AG08396 (cell line): ENCODE data around the gene TST.

Experiments
- DNase-seq: peaks from one replicate; pipeline ENCODE4 v3.0.0; 2012; ENCODE audit warnings: low spot score, mixed read lengths

TST gene

DNA sequence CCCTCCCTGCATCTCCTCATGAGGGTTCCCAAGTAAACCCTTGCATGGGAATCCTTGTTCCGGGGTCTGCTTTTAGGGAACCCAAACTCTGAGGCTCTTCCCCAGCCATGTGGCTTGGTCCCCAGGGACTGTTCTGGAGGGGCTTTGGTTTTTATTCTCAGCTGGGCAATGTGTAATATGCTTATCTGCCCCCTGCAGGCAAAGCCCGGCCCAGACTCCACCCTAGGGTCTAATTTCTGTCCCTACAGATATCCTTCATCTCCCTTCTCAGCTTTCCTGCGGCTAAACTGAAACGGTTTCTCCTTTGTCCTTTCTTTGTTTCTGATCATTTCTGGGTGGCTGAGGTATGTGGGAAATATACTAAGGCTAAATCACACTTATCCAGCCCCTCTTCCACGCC, 37.1 kb downstream of the TST start:
- DNase-seq: no peak

DNA sequence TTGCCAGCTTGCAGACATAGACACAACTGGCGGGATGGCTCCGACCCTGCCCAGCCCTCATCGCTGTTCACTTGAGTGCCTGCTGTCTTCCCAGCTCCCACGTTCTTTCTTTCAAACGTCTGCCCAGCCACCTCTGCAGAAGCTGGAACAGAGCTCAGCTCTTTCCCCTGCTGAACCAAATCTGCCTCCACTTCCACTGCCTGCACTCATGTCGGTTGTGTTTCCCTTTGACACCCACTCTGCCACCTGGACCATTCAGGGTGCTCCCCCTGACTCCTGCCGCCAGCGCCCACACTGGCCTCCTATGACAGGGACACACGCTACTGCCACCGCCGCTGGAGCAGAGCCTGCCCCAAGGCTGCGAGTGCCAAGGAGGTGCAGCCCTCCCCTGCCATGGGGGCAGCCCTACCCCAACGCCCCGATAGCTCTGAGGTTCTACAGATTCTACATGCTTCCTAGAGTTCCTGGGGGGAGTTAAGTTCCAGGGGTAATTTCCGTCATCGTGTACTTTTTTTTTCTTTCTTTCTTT, 37.9 kb downstream of the TST start:
- no peak for DNase-seq

DNA sequence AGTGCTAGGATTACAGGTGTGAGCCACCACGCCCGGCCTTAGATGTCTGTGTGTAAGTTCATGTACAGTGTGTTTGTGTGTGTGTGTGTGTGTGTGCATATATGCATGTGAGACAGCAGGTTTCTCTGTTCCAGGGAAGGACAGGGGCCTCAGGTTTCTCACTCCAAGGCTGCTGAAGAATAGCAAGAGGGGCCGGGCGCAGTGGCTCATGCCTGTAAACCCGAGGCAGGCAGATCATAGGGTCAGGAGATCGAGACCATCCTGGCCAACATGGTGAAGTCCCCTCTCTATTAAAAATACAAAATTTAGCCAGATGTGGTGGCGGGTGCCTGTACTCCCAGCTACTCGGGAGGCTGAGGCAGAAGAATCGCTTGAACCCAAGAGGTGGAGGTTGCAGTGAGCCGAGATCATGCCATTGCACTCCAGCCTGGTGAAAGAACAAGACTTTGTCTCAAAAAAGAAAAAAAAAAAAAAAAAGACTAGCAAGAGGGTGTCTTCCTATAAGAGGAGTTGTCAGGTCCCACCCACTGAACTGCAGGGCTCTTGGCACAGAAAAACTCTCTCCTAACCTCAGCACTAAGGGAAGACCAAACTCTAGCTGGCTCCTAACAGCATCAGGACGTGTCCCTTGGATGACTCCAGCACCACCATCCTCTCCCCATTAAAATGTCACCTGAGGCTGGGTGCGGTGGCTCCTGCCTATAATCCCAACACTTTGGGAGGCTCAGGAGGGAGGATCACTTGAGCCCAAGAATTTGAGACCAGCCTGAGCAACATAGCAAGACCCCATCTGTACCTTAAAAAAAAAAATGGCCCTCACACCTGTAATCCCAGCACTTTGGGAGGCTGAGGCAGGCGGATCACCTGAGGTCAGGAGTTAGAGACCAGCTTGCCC, 40.0 kb downstream of the TST start:
- no peak for DNase-seq

DNA sequence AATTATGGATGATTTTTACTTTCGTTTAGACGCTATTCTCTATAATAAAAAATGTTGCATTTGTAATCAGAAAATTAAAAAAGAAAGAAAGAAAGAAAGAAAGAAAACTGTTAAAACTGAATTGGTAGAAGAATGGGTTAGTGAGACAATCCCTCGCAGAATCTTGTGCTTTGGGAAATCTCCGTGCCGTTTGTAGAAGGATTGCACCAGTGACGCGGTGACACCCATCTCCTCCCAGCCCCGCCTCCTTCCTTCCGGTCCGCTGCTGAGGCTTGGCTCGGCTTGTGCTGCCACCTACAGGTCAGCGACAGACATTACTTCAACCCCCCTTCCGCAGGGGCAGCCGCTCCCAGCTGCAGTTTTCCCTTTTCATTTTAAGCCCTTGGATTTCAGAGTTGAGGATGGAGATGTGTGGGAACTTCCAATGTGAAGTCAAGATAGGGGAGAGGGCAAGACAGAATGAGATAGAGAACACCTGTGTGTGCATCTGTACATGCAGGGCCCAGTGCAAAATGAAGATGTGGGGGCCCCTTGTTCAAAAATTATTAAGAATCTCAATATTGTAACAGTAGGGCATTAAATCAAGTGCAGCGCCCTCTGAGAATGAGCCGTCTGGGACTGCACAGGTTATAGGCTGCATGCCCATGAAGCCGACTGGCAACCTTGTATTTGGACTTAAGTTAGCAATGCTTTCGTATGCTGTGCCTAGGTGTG, 41.1 kb downstream of the TST start:
- peak; percentile 94 for DNase-seq

DNA sequence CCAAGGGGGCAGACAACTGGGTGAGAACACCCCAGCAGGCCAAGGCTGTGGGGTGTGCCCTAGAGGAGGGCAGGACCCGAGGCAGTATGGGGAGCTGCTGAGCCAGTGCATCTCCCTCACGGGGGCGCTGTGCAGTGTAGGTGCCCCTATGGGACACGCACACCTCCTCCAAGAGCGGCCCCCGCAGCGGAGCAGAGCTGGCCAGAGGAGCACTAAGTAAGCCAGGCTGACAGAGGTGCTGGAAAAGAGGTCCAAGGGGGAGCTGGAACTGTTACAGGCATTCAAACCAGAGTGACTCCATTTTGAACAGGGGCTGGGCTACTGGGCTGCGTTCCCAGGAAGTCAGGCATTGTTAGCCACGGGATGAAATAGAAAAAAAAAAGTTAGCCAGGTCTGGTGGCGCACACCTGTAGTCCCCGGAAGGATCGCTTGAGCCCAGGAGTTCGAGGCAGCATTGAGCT, 41.8 kb downstream of the TST start:
- DNase-seq: no peak

DNA sequence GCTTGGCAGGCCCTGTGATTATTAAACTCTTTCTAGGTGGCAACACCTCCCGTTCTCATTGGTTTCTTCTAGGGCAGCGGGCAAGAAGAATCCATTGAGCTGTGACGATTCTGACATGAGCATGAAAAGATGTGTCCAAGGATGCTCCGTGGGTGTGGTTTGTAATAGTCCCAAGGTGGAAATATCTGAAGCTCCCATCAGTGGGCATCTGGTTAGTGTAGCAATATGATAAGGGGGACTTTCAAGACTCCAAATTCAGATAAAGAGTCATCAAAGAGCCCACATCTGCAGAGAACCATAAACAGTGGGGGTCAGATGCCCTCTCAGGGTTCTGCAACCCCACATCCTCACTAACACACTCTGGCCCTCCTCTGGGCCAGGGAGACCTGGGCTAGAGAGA, 42.6 kb downstream of the TST start:
- no peak for DNase-seq

DNA sequence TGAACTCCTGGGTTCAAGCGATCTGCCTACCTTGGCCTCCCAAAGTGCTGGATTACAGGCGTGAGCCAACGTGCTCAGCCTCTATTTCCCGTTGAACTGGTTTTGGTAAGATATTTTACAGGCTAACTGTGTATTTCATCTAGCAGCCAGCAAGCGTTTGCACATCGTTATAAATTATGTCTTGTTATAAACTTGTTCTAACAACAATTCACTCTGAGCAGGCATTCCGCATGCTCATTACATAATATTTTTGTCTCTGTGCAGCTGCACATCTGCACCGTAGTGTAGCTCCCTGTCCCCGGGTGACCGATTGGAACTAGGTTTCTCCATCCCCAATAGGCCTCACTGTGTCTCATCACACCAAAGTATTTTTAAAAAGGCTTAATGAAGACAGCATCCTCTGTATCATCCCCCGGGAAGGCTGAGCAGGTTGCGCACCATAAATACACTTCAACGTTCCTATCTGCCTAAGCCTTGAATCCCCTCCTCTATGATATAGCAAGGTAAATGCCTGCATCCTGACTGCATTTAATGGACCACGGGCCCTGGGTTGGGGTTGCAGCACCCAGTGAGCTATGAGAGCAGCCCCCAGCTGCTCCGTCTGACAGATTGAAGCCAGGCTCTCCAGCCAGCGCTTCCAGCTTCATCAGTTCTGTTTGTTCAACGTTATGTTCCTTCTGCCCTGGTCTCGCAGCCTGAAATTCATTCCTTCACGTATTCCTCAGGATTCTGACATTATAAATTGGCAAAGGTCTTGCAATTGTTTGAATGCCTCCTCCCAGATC, 47.7 kb downstream of the TST start:
- DNase-seq: no peak

DNA sequence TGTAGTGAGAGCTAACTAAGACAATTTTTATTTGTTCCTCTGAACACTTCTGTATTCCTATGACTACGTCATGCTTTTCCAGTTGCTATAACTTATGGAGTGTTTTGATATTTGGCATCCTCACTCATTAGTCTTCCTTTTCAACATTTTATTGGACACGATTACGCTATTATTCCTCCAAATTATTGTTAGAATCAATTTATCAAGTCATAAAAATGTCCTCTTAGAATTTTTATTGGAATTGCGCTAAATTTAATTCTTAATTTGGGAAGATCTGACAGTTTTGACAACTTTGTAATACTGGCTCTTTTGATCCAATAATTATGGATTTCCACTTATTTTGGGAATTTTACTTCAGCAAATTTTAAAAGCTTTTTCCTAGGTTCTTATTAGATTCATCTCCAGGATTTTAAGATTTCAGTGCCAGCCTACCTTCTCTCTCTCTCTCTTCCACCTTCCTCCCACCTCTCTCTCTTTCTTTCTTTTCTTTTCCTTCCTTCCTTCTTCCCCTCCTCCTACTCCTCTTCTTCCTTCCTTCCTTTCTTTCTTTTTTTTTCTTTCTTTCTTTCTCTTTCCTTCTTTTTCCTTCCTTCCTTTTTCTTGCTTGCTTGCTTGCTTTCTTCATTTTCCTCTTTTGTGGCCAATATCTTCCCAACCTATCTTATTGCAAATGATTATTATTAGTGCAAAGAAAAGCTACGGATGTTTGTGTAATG, 50.8 kb downstream of the TST start:
- no peak for DNase-seq

DNA sequence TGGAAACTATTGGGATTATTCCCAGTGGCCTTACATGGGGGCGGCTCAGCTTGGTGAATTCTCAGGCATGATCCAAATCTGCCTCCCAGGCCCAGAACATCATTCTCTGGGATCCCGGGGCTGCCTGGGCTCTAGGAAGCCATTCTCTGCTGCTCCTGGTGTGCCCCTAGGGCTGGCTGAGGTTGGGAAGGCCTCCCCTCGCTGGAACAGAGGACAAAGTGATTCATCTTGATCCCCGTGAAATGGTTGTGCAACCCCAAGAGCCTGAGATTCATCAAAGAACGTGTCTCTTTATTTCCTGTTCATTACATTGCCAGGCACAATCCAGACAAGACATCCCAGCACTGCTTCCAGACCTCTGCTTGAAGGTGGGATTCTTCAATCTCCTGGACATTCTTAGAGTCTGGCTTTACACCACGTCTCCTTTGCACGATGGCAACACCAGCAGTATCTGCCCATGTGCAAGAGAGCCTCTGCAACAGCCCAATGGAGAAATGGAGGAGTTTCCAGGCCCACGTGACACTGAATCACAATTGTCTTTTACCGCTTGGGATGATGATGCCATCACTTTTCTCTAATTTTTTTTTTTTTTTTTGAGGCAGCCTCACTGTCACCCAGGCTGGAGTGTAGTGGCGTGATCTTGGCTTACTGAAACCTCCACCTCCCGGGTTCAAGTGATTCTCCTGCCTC, 52.3 kb downstream of the TST start:
- no peak for DNase-seq

DNA sequence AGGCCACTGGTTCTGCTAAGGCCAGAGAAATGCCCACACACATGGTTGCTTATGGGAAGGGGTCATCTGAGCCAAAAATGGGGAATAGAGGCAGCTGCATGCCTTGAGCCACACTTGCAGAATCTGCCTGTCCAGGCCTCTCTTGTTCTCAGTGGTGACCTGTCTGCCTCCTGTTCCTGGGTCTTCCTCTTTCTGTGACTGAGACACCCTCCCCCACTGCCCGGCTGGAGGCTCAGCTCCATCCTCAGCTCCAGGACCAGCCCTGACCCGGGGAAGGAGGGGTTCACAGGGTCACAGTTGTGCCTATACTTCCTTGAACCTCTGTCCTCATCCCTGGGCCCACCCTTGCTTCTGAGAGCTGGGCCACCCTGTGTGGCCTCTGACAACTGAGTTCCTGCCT, 53.6 kb downstream of the TST start:
- DNase-seq: no peak

DNA sequence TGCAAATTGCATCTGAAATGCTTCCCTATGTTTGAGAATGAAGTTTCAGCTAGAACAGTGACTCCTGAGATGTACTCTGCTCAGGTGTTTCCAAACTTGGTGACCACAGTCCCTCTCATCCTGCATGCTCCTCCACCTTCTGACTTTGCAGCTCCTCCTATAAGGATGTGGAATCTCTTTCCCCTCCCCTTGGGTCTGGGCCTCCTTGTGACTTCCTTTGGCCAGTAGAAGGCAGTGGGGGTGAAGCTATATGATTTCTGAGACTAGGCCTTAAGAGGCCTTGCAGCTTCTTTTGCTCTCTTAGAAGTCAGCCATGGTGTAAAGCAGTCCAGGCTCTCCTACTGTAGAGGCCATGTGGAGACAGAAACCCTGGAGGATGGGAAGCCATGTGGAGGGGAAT, 55.1 kb downstream of the TST start:
- no peak for DNase-seq

DNA sequence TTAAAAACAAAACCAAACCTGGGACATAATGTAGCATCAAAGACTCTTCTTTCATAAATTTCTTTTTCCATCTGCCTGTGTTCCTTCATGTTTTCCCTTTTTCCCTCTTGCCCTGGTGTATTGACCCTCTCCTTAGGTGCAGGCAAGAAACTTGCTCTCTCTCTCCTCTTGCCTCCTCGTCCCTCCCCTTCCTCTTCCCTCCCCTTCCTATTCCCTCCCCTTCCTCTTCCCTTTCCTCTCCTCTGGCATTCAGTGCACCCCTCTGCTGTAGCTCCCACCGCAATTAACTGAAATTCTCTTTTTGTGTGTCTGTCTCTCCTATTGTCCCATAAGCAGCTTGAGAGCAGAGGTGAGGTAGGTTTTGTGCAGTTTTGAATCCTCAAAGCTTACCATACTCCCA, 55.9 kb downstream of the TST start:
- no peak for DNase-seq

DNA sequence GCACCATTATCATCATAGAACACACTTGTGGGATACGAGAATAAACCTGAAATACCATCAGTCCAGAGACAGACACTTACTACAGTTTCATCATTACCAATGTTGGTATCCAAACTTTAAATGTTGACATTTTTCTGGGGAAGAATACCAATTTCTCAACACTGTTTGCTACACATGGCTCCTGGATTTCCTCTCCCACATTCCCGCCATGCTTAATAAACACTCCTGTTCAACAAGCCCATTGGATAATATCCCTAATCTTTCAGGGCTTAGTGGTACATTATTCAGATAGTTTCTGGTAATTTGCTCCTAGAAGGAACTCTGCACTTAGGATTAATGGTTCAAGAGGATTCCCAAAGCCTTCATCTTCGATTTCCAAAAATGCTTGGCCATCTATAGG, 57.6 kb downstream of the TST start:
- DNase-seq: no peak
